Psoas muscle (tissue), 8 donors: ENCODE results near the gene DMBX1. TPM values are rescaled to one million over a fixed set of nuclear protein-coding genes. Genes with fewer than 3 reads are reported as not detected.

Experiments
- ATAC-seq, 4 donors: fragments of 200-7000 bp; cut with Tn5 transposase; one replicate each; pipeline ENCODE4 v1.9.1; 2020; ENCODE audit warnings: moderate library complexity in 3 of 4, mild to moderate bottlenecking in 2 of 4
- DNase-seq, 2 donors: peaks; one replicate each; pipeline ENCODE4 v3.0.0-alpha.2; 2020
- H3K27ac ChIP-seq: fragments of 200-600 bp; one replicate; pipeline ENCODE4 v1.8.0; 2022
- H3K27me3 ChIP-seq, 3 donors: fragments of 200-600 bp in 1 of 3; one replicate each; pipeline versions ENCODE4 v1.6.1 to v1.8.0; 2013 to 2022; ENCODE audit warnings: low read length in 2 of 3, mild to moderate bottlenecking in 2 of 3, moderate library complexity in 1 of 3; ENCODE audit not compliant: insufficient read depth in 3 of 3
- H3K36me3 ChIP-seq, 2 donors: fragments of 200-600 bp in 1 of 2; one replicate each; pipeline versions ENCODE4 v1.6.1 to v1.8.0; 2013 to 2022; ENCODE audit warnings: low read depth in 1 of 2, mild to moderate bottlenecking in 1 of 2, moderate library complexity in 1 of 2; ENCODE audit not compliant: insufficient read depth in 1 of 2
- H3K4me1 ChIP-seq: fragments of 200-600 bp; one replicate; pipeline ENCODE4 v1.8.0; 2022
- H3K4me3 ChIP-seq: fragments of 200-600 bp; one replicate; pipeline ENCODE4 v1.8.0; 2022; ENCODE audit warnings: mild to moderate bottlenecking
- H3K9me3 ChIP-seq: fragments of 200-600 bp; one replicate; pipeline ENCODE4 v1.8.0; 2022
- WGBS, 3 donors: extraction: QIAGEN DNeasy Blood & Tissue Kit; methylation state at CpG; one replicate each; pipeline versions ENCODE4 v1.1.6 to v1.1.7; 2013; 5-methylcytosine and 5-hydroxymethylcytosine counted together
- intact Hi-C, 2 donors: fragments of 100-400 bp; cut with DNase I; formaldehyde crosslinking; loops; one replicate each; pipeline versions ENCODE4 v1.11.0 to v1.14.2; 2022
- polyA plus RNA-seq, 3 donors: library from polyadenylated mRNA; stranded (reverse); fragments of 200-250 nt; gene quantifications; one replicate each; pipeline ENCODE4 v1.2.3, GENCODE V29; 2013
- total RNA-seq, 4 donors: library from RNA; stranded (reverse); fragmentation: NEBNext Ultra II Directional in 2 of 4; extraction: Animal tissue kit (Norgen Biotek cat#: 25700) in 2 of 4; gene quantifications; one replicate each; pipeline versions ENCODE4 v1.2.1 to v1.2.4, GENCODE V29; 2021 to 2023
- TF ChIP-seq, protein P1 (sequence below): fragments of 200-600 bp; IDR thresholded peaks from one replicate; pipeline ENCODE4 v1.8.0; 2022; ENCODE audit warnings: antibody characterized with exemption
- donor health status: healthy with polysubstance abuse.
- donor health status: DM: no; HTN: no; CAD: no; lungs with moderate emphysema.
- donor health status: Bipolar disorder and iron deficiency.
- donor health status: healthy.
- donor health status: DM: yes; HTN: yes; CAD: no.
- donor health status: DM: no; HTN: no; CAD: no.
- donor health status: DM: no; HTN: no; CAD: no.
- donor health status: DM: yes; HTN: yes; CAD: no.

Gene DMBX1
- total and polyA plus RNA-seq, 7 donors: not detected

DNA sequence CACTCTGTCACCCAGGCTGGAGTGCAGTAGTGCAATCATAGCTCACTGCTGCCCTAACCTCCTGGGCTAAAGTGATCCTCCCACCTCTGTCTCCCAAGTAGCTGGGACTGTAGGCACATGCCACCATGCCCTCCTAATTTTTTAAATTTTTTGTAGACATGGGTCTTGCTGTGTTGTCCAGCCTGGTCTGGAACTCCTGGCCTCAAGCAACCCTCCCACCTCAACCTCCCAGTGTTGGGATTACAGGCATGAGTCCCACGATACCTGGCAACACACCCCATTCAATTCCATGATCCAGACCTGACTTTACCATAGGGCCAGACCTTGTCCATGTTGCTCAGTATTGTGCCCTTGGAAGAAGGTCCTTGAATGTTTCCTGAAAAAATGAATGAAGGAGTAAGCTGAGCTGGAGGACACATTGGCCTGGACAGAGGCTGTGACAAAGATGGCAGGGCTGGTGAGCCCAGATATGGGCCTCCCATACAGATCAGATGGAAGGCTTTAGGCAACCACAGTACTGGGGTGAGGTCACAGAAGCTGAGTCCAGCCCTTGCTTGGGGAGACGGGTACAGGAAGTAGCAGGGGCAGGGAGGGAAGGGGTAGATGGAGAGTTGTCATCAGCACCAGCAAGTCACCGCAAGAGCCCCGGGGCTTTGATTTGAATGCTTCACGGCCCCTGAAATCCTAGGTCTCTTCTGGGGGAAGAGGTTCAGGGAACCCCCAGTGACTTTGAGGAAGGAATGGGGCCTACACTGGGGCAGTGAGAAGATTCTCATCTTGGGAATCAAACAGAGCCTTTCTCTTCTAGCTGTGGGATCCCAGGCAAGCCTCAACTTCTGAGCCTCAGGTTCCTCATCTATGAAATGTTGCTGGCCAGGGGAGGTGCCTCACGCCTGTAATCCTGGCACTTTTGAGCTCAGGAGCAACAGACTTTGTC is 40.1 kb upstream of the DMBX1 start:
- TF ChIP-seq, protein P1, sequence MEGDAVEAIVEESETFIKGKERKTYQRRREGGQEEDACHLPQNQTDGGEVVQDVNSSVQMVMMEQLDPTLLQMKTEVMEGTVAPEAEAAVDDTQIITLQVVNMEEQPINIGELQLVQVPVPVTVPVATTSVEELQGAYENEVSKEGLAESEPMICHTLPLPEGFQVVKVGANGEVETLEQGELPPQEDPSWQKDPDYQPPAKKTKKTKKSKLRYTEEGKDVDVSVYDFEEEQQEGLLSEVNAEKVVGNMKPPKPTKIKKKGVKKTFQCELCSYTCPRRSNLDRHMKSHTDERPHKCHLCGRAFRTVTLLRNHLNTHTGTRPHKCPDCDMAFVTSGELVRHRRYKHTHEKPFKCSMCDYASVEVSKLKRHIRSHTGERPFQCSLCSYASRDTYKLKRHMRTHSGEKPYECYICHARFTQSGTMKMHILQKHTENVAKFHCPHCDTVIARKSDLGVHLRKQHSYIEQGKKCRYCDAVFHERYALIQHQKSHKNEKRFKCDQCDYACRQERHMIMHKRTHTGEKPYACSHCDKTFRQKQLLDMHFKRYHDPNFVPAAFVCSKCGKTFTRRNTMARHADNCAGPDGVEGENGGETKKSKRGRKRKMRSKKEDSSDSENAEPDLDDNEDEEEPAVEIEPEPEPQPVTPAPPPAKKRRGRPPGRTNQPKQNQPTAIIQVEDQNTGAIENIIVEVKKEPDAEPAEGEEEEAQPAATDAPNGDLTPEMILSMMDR: no peak
- H3K4me3 ChIP-seq: no peak overlapping the region
- DNase-seq (no peak), ATAC-seq (no peak)
- no peaks in the 10 kb centered on the region for H3K36me3 ChIP-seq
- intact Hi-C loops: no loop called here
- no peak overlapping the region for H3K27ac ChIP-seq
- H3K9me3 ChIP-seq: no peaks in the 10 kb centered on the region
- H3K4me1 ChIP-seq: no peaks in the 10 kb centered on the region
- WGBS, 3 donors: 78 to 80% (median 80%) methylated on average over 6 of the region's 6 CpGs
- peaks cover 0 to 50% (median 13%) of the 10 kb centered on the region in 3 donors for H3K27me3 ChIP-seq

DNA sequence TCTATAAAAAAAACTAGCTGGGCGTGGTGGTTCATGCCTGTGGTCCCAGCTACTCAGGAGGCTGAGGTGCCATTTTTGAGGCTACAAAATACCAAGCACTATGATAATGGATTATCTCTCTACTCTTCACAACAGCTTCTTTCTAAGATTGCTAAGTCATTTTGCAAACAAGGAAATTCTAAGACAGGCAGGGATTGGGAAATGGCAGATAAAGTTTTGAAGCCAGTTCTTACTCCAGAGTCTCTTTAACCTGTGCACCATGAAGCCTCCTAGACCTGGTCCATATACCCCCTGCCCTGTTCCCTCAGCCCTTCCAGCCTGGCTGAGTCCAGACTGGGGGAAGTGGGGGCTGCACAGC is 39.5 kb upstream of the DMBX1 start:
- peaks cover 0 to 50% (median 13%) of the 10 kb centered on the region in 3 donors for H3K27me3 ChIP-seq
- intact Hi-C loops: no loop called here

DNA sequence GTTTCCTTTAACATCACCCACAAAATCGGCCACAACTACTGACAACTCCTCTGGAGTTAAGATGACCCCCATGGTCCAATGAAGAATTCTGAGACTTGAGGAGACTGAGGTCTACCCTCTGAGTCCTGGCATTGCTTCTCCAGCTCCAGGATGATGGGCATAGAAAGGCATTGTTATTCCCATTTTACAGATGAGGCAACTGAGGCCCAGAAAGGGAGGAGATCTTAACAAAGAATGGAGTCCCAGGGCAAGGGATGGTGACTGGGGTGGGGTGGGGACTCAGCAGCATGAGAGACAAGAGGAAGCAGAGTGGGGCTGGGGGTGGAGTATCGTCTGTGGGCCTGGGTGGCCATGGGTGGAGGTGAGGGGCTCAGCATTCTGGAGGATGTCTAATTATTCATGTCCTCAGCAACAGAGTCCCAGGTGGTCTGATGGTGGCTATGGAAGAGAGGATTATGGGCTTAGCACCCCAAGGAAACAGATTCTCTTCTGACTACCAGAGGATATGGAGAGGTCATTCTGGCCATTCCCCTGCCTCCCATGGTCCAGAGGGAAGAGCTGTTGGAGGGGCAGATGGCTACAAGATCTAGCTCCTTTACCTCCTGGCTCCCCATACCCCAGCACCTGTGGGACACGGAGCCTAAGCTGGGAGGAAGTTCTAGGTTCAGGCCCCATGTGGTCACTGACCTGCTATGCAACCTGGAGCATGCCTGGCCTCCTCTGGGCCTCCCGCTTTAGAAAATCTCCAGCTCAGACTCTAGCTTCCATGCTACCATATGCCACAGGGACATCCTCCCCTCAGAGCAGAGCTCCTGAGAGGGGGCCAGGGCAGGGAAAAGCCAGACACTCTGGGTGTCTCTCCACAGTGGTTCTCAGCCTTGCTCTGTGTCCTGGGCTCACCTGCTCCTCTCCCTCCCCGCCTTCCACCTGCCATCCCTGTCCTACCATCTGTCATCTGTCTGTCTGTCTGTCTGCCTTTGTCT is 37.4 kb upstream of the DMBX1 start:
- Histone ChIP-seq H3K36me3 (no peaks in the 10 kb centered on the region), H3K27me3 (peaks cover 0 to 46% (median 13%) of the 10 kb centered on the region in 3 donors), H3K27ac (no peak overlapping the region), H3K4me3 (no peak overlapping the region), H3K9me3 (no peaks in the 10 kb centered on the region), H3K4me1 (no peaks in the 10 kb centered on the region)
- ATAC-seq (no peak), DNase-seq (peak in 1 of 2 donors; percentile 20)
- intact Hi-C loops: no loop called here
- TF ChIP-seq, protein P1: no peak
- WGBS, 3 donors: 69 to 75% (median 71%) methylated on average over 5 of the region's 5 CpGs

More for the DNA sequence above, 39.5 kb upstream of the DMBX1 start:
- Histone ChIP-seq H3K36me3 (no peaks in the 10 kb centered on the region), H3K4me1 (no peaks in the 10 kb centered on the region), H3K9me3 (no peaks in the 10 kb centered on the region), H3K27ac (no peak overlapping the region), H3K4me3 (no peak overlapping the region)
- TF ChIP-seq, protein P1: no peak
- 96 to 100% (median 97%) methylated on average over 1 of the region's 1 CpG for WGBS, 3 donors
- peak in 1 of 2 donors; percentile 4 for DNase-seq
- no peak for ATAC-seq

DNA sequence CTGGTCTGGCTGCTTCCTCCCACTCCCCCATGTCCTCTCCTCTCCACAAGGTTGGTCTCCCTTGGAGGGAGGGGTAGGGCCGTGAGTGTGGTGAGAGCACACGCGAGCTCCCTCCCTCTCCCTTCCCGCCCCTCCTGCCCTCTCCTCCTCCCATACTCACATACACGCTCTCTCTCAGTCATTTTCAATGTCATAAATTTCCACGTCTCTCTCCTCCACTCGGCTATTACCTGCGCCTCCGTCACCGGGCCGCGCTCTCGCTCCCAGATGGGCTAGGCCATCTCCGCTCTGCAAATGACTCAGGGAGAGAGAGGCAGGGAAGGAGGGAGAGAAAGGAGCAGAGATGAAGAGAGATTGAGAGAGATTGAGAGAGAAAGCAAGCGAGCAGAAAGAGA is 36.7 kb upstream of the DMBX1 start:
- Histone ChIP-seq H3K9me3 (no peaks in the 10 kb centered on the region), H3K4me3 (no peak overlapping the region), H3K27ac (no peak overlapping the region), H3K36me3 (no peaks in the 10 kb centered on the region), H3K27me3 (peaks cover 0 to 39% (median 8%) of the 10 kb centered on the region in 3 donors), H3K4me1 (no peaks in the 10 kb centered on the region)
- intact Hi-C loops: no loop called here
- ATAC-seq (no peak), DNase-seq (no peak)
- 55 to 67% (median 62%) methylated on average over 15 of the region's 15 CpGs for WGBS, 3 donors
- TF ChIP-seq, protein P1: no peak
